Liver (tissue), 9 donors: ENCODE measurements around the gene TRMT5. TPM values are rescaled to one million over a fixed set of nuclear protein-coding genes. Genes with fewer than 3 reads are reported as not detected.
A peak's percentile ranks its signal among the peaks of the same experiment; 100 is the strongest.

Source experiments
- DNase-seq: peaks from one replicate; pipeline ENCODE4 v3.0.0-alpha.2; 2017; ENCODE audit warnings: low spot score
- H3K27ac ChIP-seq, 2 donors: one replicate each; pipeline ENCODE4 v1.7.0; 2013; ENCODE audit warnings: inconsistent platforms in 2 of 2, low read length in 2 of 2, control low read depth in 1 of 2, low read depth in 1 of 2, mild to moderate bottlenecking in 1 of 2
- H3K27me3 ChIP-seq, 4 donors: one replicate each; pipeline versions ENCODE4 v1.6.1 to v1.7.0; 2013; ENCODE audit warnings: low read length in 3 of 4, inconsistent platforms in 1 of 4, mild to moderate bottlenecking in 1 of 4, moderate library complexity in 1 of 4; ENCODE audit not compliant: control insufficient read depth in 4 of 4, insufficient read depth in 4 of 4
- H3K36me3 ChIP-seq, 4 donors: one replicate each; pipeline versions ENCODE4 v1.6.1 to v1.7.0; 2013; ENCODE audit warnings: low read length in 3 of 4, mild to moderate bottlenecking in 3 of 4, low read depth in 1 of 4, moderate library complexity in 1 of 4; ENCODE audit not compliant: control insufficient read depth in 4 of 4, insufficient read depth in 3 of 4
- H3K4me1 ChIP-seq, 4 donors: one replicate each; pipeline versions ENCODE4 v1.6.1 to v1.7.0; 2013; ENCODE audit warnings: low read length in 3 of 4, mild to moderate bottlenecking in 3 of 4, moderate library complexity in 1 of 4; ENCODE audit not compliant: control insufficient read depth in 4 of 4, insufficient read depth in 4 of 4
- H3K4me3 ChIP-seq, 3 donors: one replicate each; pipeline versions ENCODE4 v1.6.1 to v1.7.0; 2013; ENCODE audit warnings: low read length in 3 of 3, control low read depth in 1 of 3, low read depth in 1 of 3, mild to moderate bottlenecking in 1 of 3
- H3K9ac ChIP-seq, 2 donors: one replicate each; pipeline ENCODE4 v1.7.0; 2013; ENCODE audit warnings: low read length in 2 of 2, mild to moderate bottlenecking in 2 of 2, moderate library complexity in 2 of 2, control low read depth in 1 of 2, low read depth in 1 of 2
- H3K9me3 ChIP-seq, 4 donors: one replicate each; pipeline versions ENCODE4 v1.6.1 to v1.7.0; 2013; ENCODE audit warnings: low read length in 3 of 4; ENCODE audit not compliant: control insufficient read depth in 4 of 4
- ATF3 ChIP-seq: IDR thresholded peaks from 2 replicates; pipeline ENCODE4 v1.6.1; 2016; ENCODE audit warnings: antibody characterized with exemption
- EGR1 ChIP-seq, 2 donors: IDR thresholded peaks; 2 replicates each; pipeline ENCODE4 v1.6.1; 2016 to 2018; ENCODE audit warnings: antibody characterized with exemption in 2 of 2, low read depth in 2 of 2
- FOXA1 ChIP-seq: IDR thresholded peaks from 2 replicates; pipeline ENCODE4 v1.6.1; 2016; ENCODE audit warnings: antibody characterized with exemption
- FOXA2 ChIP-seq: IDR thresholded peaks from 2 replicates; pipeline ENCODE4 v1.6.1; 2016; ENCODE audit warnings: antibody characterized with exemption
- GABPA ChIP-seq, 2 donors: IDR thresholded peaks in 1 of 2; conservative IDR thresholded peaks in 1 of 2; 2 replicates each; pipeline ENCODE4 v1.6.1; 2016; ENCODE audit warnings: antibody characterized with exemption in 2 of 2, mild to moderate bottlenecking in 1 of 2, moderate library complexity in 1 of 2
- HNF4A ChIP-seq, 2 donors: conservative IDR thresholded peaks; 2 replicates each; pipeline ENCODE4 v1.6.1; 2016; ENCODE audit warnings: antibody characterized with exemption in 2 of 2, mild to moderate bottlenecking in 2 of 2
- HNF4G ChIP-seq: IDR thresholded peaks from 2 replicates; pipeline ENCODE4 v1.6.1; 2016; ENCODE audit warnings: antibody characterized with exemption
- JUND ChIP-seq, 2 donors: IDR thresholded peaks; 2 replicates each; pipeline ENCODE4 v1.6.1; 2016; ENCODE audit warnings: antibody characterized with exemption in 2 of 2
- MAX ChIP-seq: IDR thresholded peaks from 2 replicates; pipeline ENCODE4 v1.6.1; 2016; ENCODE audit warnings: antibody characterized with exemption
- NR2F2 ChIP-seq: IDR thresholded peaks from 2 replicates; pipeline ENCODE4 v1.6.1; 2016; ENCODE audit warnings: antibody characterized with exemption
- RAD21 ChIP-seq, 2 donors: IDR thresholded peaks; 2 replicates each; pipeline ENCODE4 v1.6.1; 2016; ENCODE audit warnings: antibody characterized with exemption in 2 of 2, mild to moderate bottlenecking in 2 of 2
- REST ChIP-seq: IDR thresholded peaks from 2 replicates; pipeline ENCODE4 v1.6.1; 2016; ENCODE audit warnings: antibody characterized with exemption, mild to moderate bottlenecking
- RXRA ChIP-seq, 2 donors: IDR thresholded peaks; 2 replicates each; pipeline ENCODE4 v1.6.1; 2017 to 2018; ENCODE audit warnings: antibody characterized with exemption in 2 of 2, mild to moderate bottlenecking in 1 of 2
- SP1 ChIP-seq: IDR thresholded peaks from 2 replicates; pipeline ENCODE4 v1.6.1; 2018; ENCODE audit warnings: antibody characterized with exemption, mild to moderate bottlenecking
- TAF1 ChIP-seq: conservative IDR thresholded peaks from 2 replicates; pipeline ENCODE4 v1.6.1; 2016; ENCODE audit warnings: antibody characterized with exemption, mild to moderate bottlenecking
- YY1 ChIP-seq: IDR thresholded peaks from 2 replicates; pipeline ENCODE4 v1.6.1; 2016; ENCODE audit warnings: antibody characterized with exemption, mild to moderate bottlenecking
- ZBTB33 ChIP-seq: IDR thresholded peaks from 2 replicates; pipeline ENCODE4 v1.6.1; 2016; ENCODE audit warnings: antibody characterized with exemption
- WGBS: extraction: QIAGEN DNeasy Blood & Tissue Kit; methylation state at CpG from one replicate; pipeline ENCODE4 v1.1.7; 2013; 5-methylcytosine and 5-hydroxymethylcytosine counted together
- polyA plus RNA-seq, 2 donors: library from polyadenylated mRNA; stranded (reverse) in 1 of 2; unstranded in 1 of 2; fragments of 200-250 nt in 1 of 2; fragments of >200 nt in 1 of 2; fragmentation: Nextera tagmentation in 1 of 2; extraction: Ambion mirVana in 1 of 2; gene quantifications; one replicate each; pipeline versions ENCODE4 v1.2.1 to v1.2.3, GENCODE V29; 2013 to 2015
- total RNA-seq, 2 donors: library from RNA; depleted of rRNA; stranded (reverse); fragments of >200 nt; gene quantifications; one replicate each; pipeline ENCODE4 v1.2.3, GENCODE V29; 2014
- TF ChIP-seq, protein P1 (sequence below): fragments of 150-350 bp; IDR thresholded peaks from 2 replicates; pipeline ENCODE4 v1.5.1; 2017; ENCODE audit warnings: improper control_type of control experiment, low read depth, low read length; ENCODE audit not compliant: missing input control
- donor health status: healthy.
- donor health status: healthy.
- donor health status: healthy.
- donor health status: healthy.
- donor health status: healthy.

TRMT5 gene
- total and polyA plus RNA-seq, 4 donors: 2.6 to 6.3 (median 4.3) TPM

DNA sequence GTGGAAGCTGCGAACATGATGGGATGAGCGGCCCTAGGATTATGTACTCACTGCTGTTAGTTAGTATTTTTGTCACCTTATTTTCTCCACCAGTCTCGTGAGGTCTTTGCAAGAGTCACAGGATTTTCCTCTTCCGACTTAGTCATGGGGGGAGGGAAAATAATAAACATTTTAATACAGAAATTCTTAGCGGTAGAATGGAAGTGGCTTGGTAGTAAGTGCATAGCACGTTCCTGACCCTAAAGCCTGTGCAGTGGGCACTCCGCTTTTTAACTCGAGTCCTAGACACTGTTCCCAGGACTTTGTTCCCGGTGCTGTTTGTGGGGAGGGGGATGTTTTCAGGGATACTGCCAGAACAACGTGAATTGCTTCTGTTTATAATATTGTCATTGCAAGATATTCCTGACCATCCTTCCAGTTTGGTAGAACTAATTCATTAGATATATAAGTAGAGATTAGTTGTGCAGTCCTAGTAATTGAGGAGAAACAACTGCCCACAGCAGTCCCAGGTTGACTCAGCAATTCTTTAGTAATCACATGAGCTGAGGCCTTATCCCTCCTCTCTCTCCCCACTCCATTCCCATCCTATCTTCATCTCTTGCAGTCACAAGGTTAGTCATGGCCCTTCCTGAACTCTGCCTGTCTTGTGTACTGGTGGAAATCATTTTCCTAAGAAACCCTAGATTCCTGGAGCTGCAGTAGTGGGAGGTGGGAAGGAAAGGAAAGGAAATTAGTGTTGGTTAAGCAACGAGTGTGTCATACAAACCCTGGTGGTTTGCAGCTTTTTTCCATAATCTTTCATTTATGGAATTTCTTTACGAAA lies 965 bp upstream of the TRMT5 start:
- no peaks in the 10 kb centered on the region for H3K27me3 ChIP-seq
- peaks cover 2 to 19% (median 15%) of the 10 kb centered on the region in 4 donors for H3K4me1 ChIP-seq
- WGBS: 13% methylated on average over 12 of the region's 12 CpGs
- peak overlapping the region; percentile 49 to 58 for H3K9ac ChIP-seq
- H3K4me3 ChIP-seq: peak overlapping the region; percentile 62 to 94 (median 88)
- no peaks in the 10 kb centered on the region for H3K36me3 ChIP-seq
- no peaks in the 10 kb centered on the region for H3K9me3 ChIP-seq
- no peak for TF ChIP-seq YY1
- TF ChIP-seq SP1: no peak
- no peak for TF ChIP-seq TAF1
- TF ChIP-seq MAX: no peak
- TF ChIP-seq ATF3: no peak
- TF ChIP-seq HNF4A (conservative IDR thresholded peaks at IDR 0.05): no peak
- TF ChIP-seq, protein P1, sequence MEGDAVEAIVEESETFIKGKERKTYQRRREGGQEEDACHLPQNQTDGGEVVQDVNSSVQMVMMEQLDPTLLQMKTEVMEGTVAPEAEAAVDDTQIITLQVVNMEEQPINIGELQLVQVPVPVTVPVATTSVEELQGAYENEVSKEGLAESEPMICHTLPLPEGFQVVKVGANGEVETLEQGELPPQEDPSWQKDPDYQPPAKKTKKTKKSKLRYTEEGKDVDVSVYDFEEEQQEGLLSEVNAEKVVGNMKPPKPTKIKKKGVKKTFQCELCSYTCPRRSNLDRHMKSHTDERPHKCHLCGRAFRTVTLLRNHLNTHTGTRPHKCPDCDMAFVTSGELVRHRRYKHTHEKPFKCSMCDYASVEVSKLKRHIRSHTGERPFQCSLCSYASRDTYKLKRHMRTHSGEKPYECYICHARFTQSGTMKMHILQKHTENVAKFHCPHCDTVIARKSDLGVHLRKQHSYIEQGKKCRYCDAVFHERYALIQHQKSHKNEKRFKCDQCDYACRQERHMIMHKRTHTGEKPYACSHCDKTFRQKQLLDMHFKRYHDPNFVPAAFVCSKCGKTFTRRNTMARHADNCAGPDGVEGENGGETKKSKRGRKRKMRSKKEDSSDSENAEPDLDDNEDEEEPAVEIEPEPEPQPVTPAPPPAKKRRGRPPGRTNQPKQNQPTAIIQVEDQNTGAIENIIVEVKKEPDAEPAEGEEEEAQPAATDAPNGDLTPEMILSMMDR: no peak
- TF ChIP-seq GABPA (IDR thresholded peaks at IDR 0.05 in 1 of 2, conservative IDR thresholded peaks at IDR 0.05 in 1 of 2): no peak
- no peak for TF ChIP-seq NR2F2
- no peak for TF ChIP-seq HNF4G
- no peak for TF ChIP-seq EGR1 (IDR thresholded peaks at IDR 0.05; ENCODE audit: low read depth in 2 of 2)
- peak overlapping the region; percentile 60 to 91 for H3K27ac ChIP-seq
- DNase-seq: no peak

DNA sequence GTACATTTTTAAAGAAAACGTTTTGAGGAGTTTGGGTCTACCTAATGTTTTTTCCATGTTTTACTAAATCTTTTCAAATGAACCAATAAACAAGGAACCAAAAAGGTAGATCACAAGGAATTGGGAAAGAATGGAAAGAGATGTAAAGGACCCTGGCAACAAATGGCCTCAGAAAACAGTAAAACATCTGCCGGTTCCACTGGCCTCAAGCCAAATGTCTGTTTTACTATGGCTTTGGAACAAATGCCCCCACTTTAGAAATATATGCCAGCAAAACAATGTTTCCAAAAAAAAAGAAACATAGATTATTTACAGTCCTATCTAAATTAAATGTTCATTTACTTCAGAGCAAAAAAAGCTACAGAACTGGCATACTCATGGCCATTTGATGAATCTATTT lies 3.0 kb downstream of the TRMT5 start:
- DNase-seq: no peak
- no peaks in the 10 kb centered on the region for H3K9me3 ChIP-seq
- 69% methylated on average over 2 of the region's 2 CpGs for WGBS
- H3K4me3 ChIP-seq: no peak overlapping the region
- H3K9ac ChIP-seq: no peak overlapping the region
- no peak overlapping the region for H3K27ac ChIP-seq
- no peaks in the 10 kb centered on the region for H3K27me3 ChIP-seq
- H3K36me3 ChIP-seq: peaks cover 0 to 12% (median 7%) of the 10 kb centered on the region in 4 donors
- no peak for TF ChIP-seq FOXA1
- no peak for TF ChIP-seq NR2F2
- no peak for TF ChIP-seq YY1
- TF ChIP-seq, protein P1: no peak
- no peak for TF ChIP-seq HNF4G
- no peak for TF ChIP-seq FOXA2
- no peak for TF ChIP-seq EGR1 (IDR thresholded peaks at IDR 0.05; ENCODE audit: low read depth in 2 of 2)
- TF ChIP-seq GABPA (IDR thresholded peaks at IDR 0.05 in 1 of 2, conservative IDR thresholded peaks at IDR 0.05 in 1 of 2): no peak
- TF ChIP-seq RAD21 (IDR thresholded peaks at IDR 0.05): no peak
- no peak for TF ChIP-seq REST
- no peak for TF ChIP-seq RXRA (IDR thresholded peaks at IDR 0.05)
- no peak for TF ChIP-seq JUND (IDR thresholded peaks at IDR 0.05)
- no peak for TF ChIP-seq ZBTB33
- TF ChIP-seq SP1: no peak
- TF ChIP-seq TAF1: no peak
- no peak for TF ChIP-seq ATF3
- no peak for TF ChIP-seq MAX
- no peak for TF ChIP-seq HNF4A (conservative IDR thresholded peaks at IDR 0.05)
- H3K4me1 ChIP-seq: peaks cover 2 to 19% (median 15%) of the 10 kb centered on the region in 4 donors
